CD14-positive monocyte (primary cell): Measurements from ENCODE around the gene PTK6. TPM values are rescaled to one million over a fixed set of nuclear protein-coding genes. Genes with fewer than 3 reads are reported as not detected.
A peak's percentile ranks its signal among the peaks of the same experiment; 100 is the strongest.
"Not testable (repeated sequence)": the region's sequence is repeated elsewhere in the genome, so short reads cannot be mapped to it uniquely, and the experiment has no call there.

Source experiments
- DNase-seq, 3 donors: peaks; one replicate each; pipeline ENCODE4 v3.0.0-alpha.2; 2011 to 2022
- H2AFZ ChIP-seq: 2 replicates; pipeline ENCODE4 v1.6.0; 2012; ENCODE audit warnings: mild to moderate bottlenecking, low read depth, low read length, inconsistent platforms; ENCODE audit not compliant: insufficient read depth, poor library complexity, severe bottlenecking
- H3K27ac ChIP-seq, 2 donors: 1 replicate in 1 of 2; 2 replicates in 1 of 2; pipeline ENCODE4 v1.5.1; 2012 to 2013; ENCODE audit warnings: low read length in 2 of 2, control low read depth in 1 of 2, inconsistent platforms in 1 of 2, low read depth in 1 of 2, mild to moderate bottlenecking in 1 of 2
- H3K27me3 ChIP-seq, 2 donors: one replicate each; pipeline versions ENCODE4 v1.6.0 to v1.6.1; 2011 to 2013; ENCODE audit warnings: low read length in 2 of 2; ENCODE audit not compliant: control insufficient read depth in 2 of 2, insufficient read depth in 2 of 2
- H3K36me3 ChIP-seq, 2 donors: replicated peaks in 1 of 2; 1 replicate in 1 of 2; 2 replicates in 1 of 2; pipeline versions ENCODE4 v1.5.1 to v1.6.1; 2012 to 2013; ENCODE audit warnings: low read length in 2 of 2, control low read depth in 1 of 2, inconsistent platforms in 1 of 2, mild to moderate bottlenecking in 1 of 2; ENCODE audit not compliant: insufficient read depth in 2 of 2, control insufficient read depth in 1 of 2
- H3K4me1 ChIP-seq, 2 donors: 1 replicate in 1 of 2; 2 replicates in 1 of 2; pipeline versions ENCODE4 v1.5.1 to v1.6.1; 2012 to 2013; ENCODE audit warnings: low read length in 2 of 2, control low read depth in 1 of 2, inconsistent platforms in 1 of 2, mild to moderate bottlenecking in 1 of 2, moderate library complexity in 1 of 2; ENCODE audit not compliant: insufficient read depth in 2 of 2, control insufficient read depth in 1 of 2
- H3K4me2 ChIP-seq: replicated peaks from 2 replicates; pipeline ENCODE3; 2012; ENCODE audit warnings: low read length, moderate library complexity, mild to moderate bottlenecking; ENCODE audit not compliant: poor library complexity, severe bottlenecking; ENCODE audit errors: extremely low read depth
- H3K4me3 ChIP-seq, 3 experiments: fragments of 200-600 bp in 1 of 3; sonication (generic) in 1 of 3; replicated peaks in 1 of 3; 1 replicate in 2 of 3; 2 replicates in 1 of 3; pipeline ENCODE4 v1.5.1; 2011 to 2013; ENCODE audit warnings: low read length in 3 of 3, mild to moderate bottlenecking in 3 of 3, control low read depth in 2 of 3, low read depth in 2 of 3, inconsistent platforms in 1 of 3, moderate library complexity in 1 of 3
- H3K79me2 ChIP-seq: 2 replicates; pipeline ENCODE4 v1.6.0; 2012; ENCODE audit warnings: mild to moderate bottlenecking, control low read depth, inconsistent platforms, low read length, moderate library complexity; ENCODE audit not compliant: insufficient read depth
- H3K9ac ChIP-seq: 2 replicates; pipeline ENCODE4 v1.6.0; 2017; ENCODE audit warnings: low read length, mild to moderate bottlenecking; ENCODE audit not compliant: insufficient read depth, poor library complexity, severe bottlenecking
- H3K9me3 ChIP-seq, 2 donors: replicated peaks in 1 of 2; 1 replicate in 1 of 2; 2 replicates in 1 of 2; pipeline versions ENCODE4 v1.5.1 to v1.6.1; 2012 to 2013; ENCODE audit warnings: low read length in 2 of 2, control low read depth in 1 of 2; ENCODE audit not compliant: control insufficient read depth in 1 of 2, insufficient read depth in 1 of 2
- H4K20me1 ChIP-seq: 2 replicates; pipeline ENCODE4 v1.6.0; 2012; ENCODE audit warnings: mild to moderate bottlenecking, low read length, control low read depth, moderate library complexity; ENCODE audit not compliant: insufficient read depth
- H3K27ac Mint-ChIP-seq, 7 donors: one replicate each; pipeline ENCODE4 v1.8.0; 2020; ENCODE audit warnings: mild to moderate bottlenecking in 7 of 7, mixed read lengths in 7 of 7, moderate library complexity in 6 of 7, inconsistent platforms in 2 of 7
- H3K27me3 Mint-ChIP-seq, 3 donors: one replicate each; pipeline ENCODE4 v1.8.0; 2021 to 2022; ENCODE audit warnings: low read depth in 3 of 3, mild to moderate bottlenecking in 3 of 3, mixed read lengths in 3 of 3, moderate library complexity in 3 of 3, inconsistent platforms in 1 of 3
- H3K36me3 Mint-ChIP-seq, 2 donors: one replicate each; pipeline ENCODE4 v1.8.0; 2020; ENCODE audit warnings: mixed read lengths in 2 of 2, inconsistent platforms in 1 of 2, mild to moderate bottlenecking in 1 of 2
- H3K4me1 Mint-ChIP-seq: one replicate; pipeline ENCODE4 v1.8.0; 2020; ENCODE audit warnings: mild to moderate bottlenecking, mixed read lengths
- H3K4me3 Mint-ChIP-seq, 2 donors: one replicate each; pipeline ENCODE4 v1.8.0; 2020; ENCODE audit warnings: mild to moderate bottlenecking in 2 of 2, mixed read lengths in 2 of 2, moderate library complexity in 1 of 2
- H3K9me3 Mint-ChIP-seq, 7 donors: one replicate each; pipeline ENCODE4 v1.8.0; 2020 to 2022; ENCODE audit warnings: mixed read lengths in 7 of 7, mild to moderate bottlenecking in 6 of 7, moderate library complexity in 6 of 7, inconsistent platforms in 2 of 7
- CTCF ChIP-seq: fragments of 200-600 bp; IDR thresholded peaks from one replicate; pipeline ENCODE4 v1.8.0; 2022; ENCODE audit warnings: antibody characterized with exemption, mild to moderate bottlenecking
- WGBS: methylation state at CpG from one replicate; pipeline ENCODE4 v1.1.5; 2013; ENCODE audit warnings: missing lambda C conversion rate; ENCODE audit not compliant: insufficient coverage; 5-methylcytosine and 5-hydroxymethylcytosine counted together
- intact Hi-C, 2 donors: fragments of 100-400 bp; cut with micrococcal nuclease; formaldehyde crosslinking; loops; one replicate each; pipeline versions ENCODE4 v1.15.0 to v1.15.1; 2023
- polyA plus RNA-seq, 3 donors: library from polyadenylated mRNA; depleted of rRNA in 1 of 3; unstranded in 2 of 3; stranded (reverse) in 1 of 3; fragments of 300-500 nt in 2 of 3; fragments of >200 nt in 1 of 3; fragmentation: Illumina TruSeq in 2 of 3; gene quantifications; 1 replicate in 2 of 3; 2 replicates in 1 of 3; pipeline ENCODE4 v1.2.3, GENCODE V29; 2012 to 2021

PTK6 gene
- polyA plus RNA-seq, 3 donors: 0.66 to 4.1 (median 1.5) TPM

- H3K79me2 ChIP-seq: no peaks in the 10 kb centered on the region
- 74% methylated on average over 8 of the region's 11 CpGs for WGBS
- peaks cover 21 to 41% (median 32%) of the 10 kb centered on the region in 3 donors for H3K27me3 Mint-ChIP-seq
- no peak overlapping the region for H3K9ac ChIP-seq
- peaks cover 0 to 3% of the 10 kb centered on the region in 2 donors for H3K9me3 ChIP-seq
- no peaks in the 10 kb centered on the region for H4K20me1 ChIP-seq
- intact Hi-C loops: no loop called here
- no peak overlapping the region for H3K4me2 ChIP-seq
- peaks cover 0 to 2% (median 0%) of the 10 kb centered on the region in 7 donors for H3K9me3 Mint-ChIP-seq
- H3K4me1 Mint-ChIP-seq: no peaks in the 10 kb centered on the region
- H3K27ac ChIP-seq: no peak overlapping the region
- no peaks in the 10 kb centered on the region for H3K36me3 ChIP-seq
- H3K4me3 Mint-ChIP-seq: no peak overlapping the region
- no peak overlapping the region for H2AFZ ChIP-seq
- no peak for TF ChIP-seq CTCF
- DNase-seq: no peak
- H3K4me3 ChIP-seq: no peak overlapping the region
- peaks cover 0 to 3% of the 10 kb centered on the region in 2 donors for H3K27me3 ChIP-seq
- peak overlapping the region in 1 of 7 donors; percentile 7 for H3K27ac Mint-ChIP-seq
- no peaks in the 10 kb centered on the region for H3K36me3 Mint-ChIP-seq
- H3K4me1 ChIP-seq: no peaks in the 10 kb centered on the region
Observed at GRCh38 chr20:63482021-63482587, 55.1 kb downstream of the PTK6 start.

GRCh38 chr20:63481503-63481902, 55.7 kb downstream of the PTK6 start:
- Histone ChIP-seq H3K4me2 (no peak overlapping the region), H3K4me1 (no peaks in the 10 kb centered on the region), H2AFZ (no peak overlapping the region), H3K79me2 (no peaks in the 10 kb centered on the region), H3K27ac (no peak overlapping the region), H3K9ac (no peak overlapping the region), H3K4me3 (no peak overlapping the region), H3K36me3 (no peaks in the 10 kb centered on the region), H3K9me3 (peaks cover 0 to 3% of the 10 kb centered on the region in 2 donors), H4K20me1 (no peaks in the 10 kb centered on the region), H3K27me3 (peaks cover 0 to 5% of the 10 kb centered on the region in 2 donors)
- no peak for TF ChIP-seq CTCF
- Mint-ChIP-seq H3K4me1 (no peaks in the 10 kb centered on the region), H3K36me3 (no peaks in the 10 kb centered on the region), H3K4me3 (no peak overlapping the region), H3K9me3 (peaks cover 0 to 2% (median 0%) of the 10 kb centered on the region in 7 donors), H3K27me3 (peaks cover 25 to 44% (median 35%) of the 10 kb centered on the region in 3 donors), H3K27ac (no peak overlapping the region)
- WGBS: 76% methylated on average over 9 of the region's 12 CpGs
- DNase-seq: no peak
- intact Hi-C loops: no loop called here

GRCh38 chr20:63479695-63480419, 57.3 kb downstream of the PTK6 start:
- H3K36me3 Mint-ChIP-seq, H3K27ac ChIP-seq, H3K27ac Mint-ChIP-seq, intact Hi-C loops, H3K9me3 Mint-ChIP-seq, H3K9me3 ChIP-seq, DNase-seq, H3K79me2 ChIP-seq, H3K4me2 ChIP-seq, H3K4me1 Mint-ChIP-seq, H3K36me3 ChIP-seq, H2AFZ ChIP-seq, H3K9ac ChIP-seq, H3K4me3 ChIP-seq, H3K4me1 ChIP-seq, H4K20me1 ChIP-seq: not testable (repeated sequence)
- peaks cover 0 to 16% of the 10 kb centered on the region in 2 donors for H3K27me3 ChIP-seq
- WGBS: 67% methylated on average over 24 of the region's 32 CpGs
- Mint-ChIP-seq H3K27me3 (peaks cover 35 to 53% (median 41%) of the 10 kb centered on the region in 3 donors), H3K4me3 (peak overlapping the region in 1 of 2 donors; percentile 31)
